ENCODE data around the gene ZSCAN23. TPM values are rescaled to one million over a fixed set of nuclear protein-coding genes. Genes with fewer than 3 reads are reported as not detected.

Gene ZSCAN23
- total and polyA plus RNA-seq, 9 of the 15 experiments (the other 6 are each of a cell fraction or from before 2014, with no cell fraction given): 0.05 to 0.29 (median 0.21) TPM; not detected in 1

- TF ChIP-seq ZBTB40 (IDR thresholded peaks at IDR 0.05): peak; percentile 71
- no peak for TF ChIP-seq ZBTB40 (CRISPR knock-in tag; IDR thresholded peaks at IDR 0.05)
- no peak for TF ChIP-seq BMI1 (IDR thresholded peaks at IDR 0.05; ENCODE audit: low read length)
- TF ChIP-seq GATA2 (CRISPR knock-in tag; IDR thresholded peaks at IDR 0.05): peak; percentile 77
- peak; percentile 70; the same call in 1 of the 2 replicates for TF ChIP-seq STAT5A (IDR thresholded peaks at IDR 0.05; ENCODE audit: borderline replicate concordance, low read length)
- TF ChIP-seq ETV1 (tag; conservative IDR thresholded peaks at IDR 0.05; ENCODE audit: low read depth): peak; percentile 91
- TF ChIP-seq ATF4 (CRISPR knock-in tag; IDR thresholded peaks at IDR 0.05): no peak
- peak; percentile 91 for TF ChIP-seq C11orf30 (IDR thresholded peaks at IDR 0.05; ENCODE audit: low read depth)
- TF ChIP-seq PBX2 (CRISPR knock-in tag; IDR thresholded peaks at IDR 0.05; ENCODE audit: low read depth): no peak
- TF ChIP-seq PBX2 (tag; conservative IDR thresholded peaks at IDR 0.05; ENCODE audit: low read depth): peak; percentile 68
- TF ChIP-seq ZNF699 (CRISPR knock-in tag; IDR thresholded peaks at IDR 0.05; ENCODE audit: insufficient replicate concordance): no peak
- TF ChIP-seq TEAD1 (CRISPR knock-in tag; IDR thresholded peaks at IDR 0.05): no peak
- no peak for TF ChIP-seq DLX4 (CRISPR knock-in tag; IDR thresholded peaks at IDR 0.05)
These were observed 37.1 kb upstream of the ZSCAN23 start (continued) for GRCh38 chr6:28480253-28480932.
